BE2C (cell line): ENCODE data around the gene DENND2A.
"Not testable (repeated sequence)": the region's sequence is repeated elsewhere in the genome, so short reads cannot be mapped to it uniquely, and the experiment has no call there.

ENCODE experiments used
- DNase-seq: peaks from one replicate; pipeline ENCODE4 v3.0.0-alpha.2; 2020
- H3K27me3 ChIP-seq: fragments of 250-450 bp; sonication (Bioruptor Pico); 2 replicates; pipeline ENCODE4 v1.5.1; 2020; ENCODE audit warnings: mild to moderate bottlenecking
- H3K36me3 ChIP-seq: fragments of 250-450 bp; sonication (Bioruptor Pico); 2 replicates; pipeline ENCODE4 v1.5.1; 2020; ENCODE audit warnings: mild to moderate bottlenecking
- H3K4me1 ChIP-seq: fragments of 250-450 bp; sonication (Bioruptor Pico); 2 replicates; pipeline ENCODE4 v1.5.1; 2020
- H3K4me3 ChIP-seq: 2 replicates; pipeline ENCODE4 v1.5.1; 2011; ENCODE audit warnings: low read depth, low read length
- H3K9me3 ChIP-seq: fragments of 250-450 bp; sonication (Bioruptor Pico); 2 replicates; pipeline ENCODE4 v1.5.1; 2020
- CTCF ChIP-seq: IDR thresholded peaks from 2 replicates; pipeline ENCODE4 v1.5.1; 2012; ENCODE audit warnings: mild to moderate bottlenecking, low read depth, low read length

DENND2A gene

GRCh38 chr7:140670343-140670935 lies 29.8 kb upstream of the DENND2A start:
- no peak for TF ChIP-seq CTCF
- H3K9me3 ChIP-seq: no peaks in the 10 kb centered on the region
- H3K4me3 ChIP-seq: no peak overlapping the region

GRCh38 chr7:140669862-140670261 lies 29.2 kb upstream of the DENND2A start:
- not testable (repeated sequence) for H3K36me3 ChIP-seq, DNase-seq, H3K27me3 ChIP-seq, H3K9me3 ChIP-seq, H3K4me3 ChIP-seq, H3K4me1 ChIP-seq

More at GRCh38 chr7:140670343-140670935, 29.8 kb upstream of the DENND2A start:
- DNase-seq: no peak
- H3K27me3 ChIP-seq: peaks cover 6% of the 10 kb centered on the region; the same call in 1 of the 2 replicates
- H3K36me3 ChIP-seq: no peaks in the 10 kb centered on the region
- H3K4me1 ChIP-seq: no peaks in the 10 kb centered on the region

GRCh38 chr7:140669352-140669751 lies 28.7 kb upstream of the DENND2A start:
- no peak overlapping the region for H3K4me3 ChIP-seq
- H3K36me3 ChIP-seq: no peaks in the 10 kb centered on the region
- H3K9me3 ChIP-seq: no peaks in the 10 kb centered on the region
- no peak for DNase-seq
- peaks cover 6% of the 10 kb centered on the region; the same call in 1 of the 2 replicates for H3K27me3 ChIP-seq
- H3K4me1 ChIP-seq: no peaks in the 10 kb centered on the region
- no peak for TF ChIP-seq CTCF

- no peak for TF ChIP-seq CTCF
- DNase-seq: no peak
- Histone ChIP-seq H3K36me3 (no peaks in the 10 kb centered on the region), H3K4me3 (no peak overlapping the region), H3K4me1 (no peaks in the 10 kb centered on the region), H3K9me3 (no peaks in the 10 kb centered on the region), H3K27me3 (peaks cover 5% of the 10 kb centered on the region; the same call in 1 of the 2 replicates)
Observed at GRCh38 chr7:140668641-140669040, 28.0 kb upstream of the DENND2A start.

GRCh38 chr7:140667476-140667875 lies 26.9 kb upstream of the DENND2A start:
- no peak for DNase-seq
- Histone ChIP-seq H3K4me1 (no peaks in the 10 kb centered on the region), H3K36me3 (no peaks in the 10 kb centered on the region), H3K4me3 (no peak overlapping the region), H3K9me3 (no peaks in the 10 kb centered on the region), H3K27me3 (no peaks in the 10 kb centered on the region)
- TF ChIP-seq CTCF: no peak

- not testable (repeated sequence) for H3K9me3 ChIP-seq, DNase-seq, H3K27me3 ChIP-seq, H3K4me1 ChIP-seq, H3K36me3 ChIP-seq, H3K4me3 ChIP-seq
Observed at GRCh38 chr7:140662938-140663337, 22.3 kb upstream of the DENND2A start.

GRCh38 chr7:140661124-140661523 lies 20.5 kb upstream of the DENND2A start:
- no peak overlapping the region for H3K4me3 ChIP-seq
- no peaks in the 10 kb centered on the region for H3K36me3 ChIP-seq
- H3K27me3 ChIP-seq: no peaks in the 10 kb centered on the region
- H3K9me3 ChIP-seq: no peaks in the 10 kb centered on the region
- no peak for DNase-seq
- TF ChIP-seq CTCF: peak; percentile 21; the same call in 1 of the 2 replicates
- H3K4me1 ChIP-seq: no peaks in the 10 kb centered on the region
